Fibroblast of the aortic adventitia (primary cell): Measurements from ENCODE around the gene SMIM27. TPM values are rescaled to one million over a fixed set of nuclear protein-coding genes. Genes with fewer than 3 reads are reported as not detected.

Experiments
- DNase-seq: peaks from one replicate; pipeline ENCODE4 v3.0.0-alpha.2; 2010; ENCODE audit warnings: low read depth
- H3K4me3 ChIP-seq: 2 replicates; pipeline ENCODE4 v1.5.1; 2011; ENCODE audit warnings: low read depth, mild to moderate bottlenecking, control low read depth, low read length, moderate library complexity
- total RNA-seq: library from RNA; depleted of rRNA; stranded (reverse); fragments of >200 nt; gene quantifications from 2 replicates; pipeline ENCODE4 v1.2.3, GENCODE V29; 2012; ENCODE audit warnings: low replicate concordance
- TF ChIP-seq, protein P1 (sequence below): IDR thresholded peaks from 2 replicates; pipeline ENCODE4 v1.5.1; 2011; ENCODE audit warnings: mild to moderate bottlenecking, low read length, control low read depth, inconsistent platforms; ENCODE audit not compliant: insufficient read depth

SMIM27 gene
- total RNA-seq, 1 donor, result 1.9 TPM

DNA sequence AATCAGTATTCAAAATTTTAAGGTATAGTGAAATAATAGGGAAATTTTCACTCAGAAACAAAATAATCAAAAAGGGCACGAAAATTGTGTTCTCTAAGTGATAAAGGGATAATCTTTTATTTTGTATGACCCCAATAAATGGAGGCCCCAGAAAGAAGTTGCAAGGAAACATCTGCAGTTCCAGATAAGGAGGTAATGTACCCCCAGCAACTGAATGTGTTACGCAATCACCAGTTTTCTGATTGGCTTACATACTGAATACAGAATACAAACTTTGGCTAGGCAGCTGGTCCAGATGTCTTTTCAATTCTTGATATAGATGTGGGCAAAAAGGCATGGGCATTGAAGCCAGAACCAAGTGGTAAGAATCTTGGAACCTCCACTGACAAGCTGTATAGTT, 2.0 kb downstream of the SMIM27 start:
- TF ChIP-seq, protein P1, sequence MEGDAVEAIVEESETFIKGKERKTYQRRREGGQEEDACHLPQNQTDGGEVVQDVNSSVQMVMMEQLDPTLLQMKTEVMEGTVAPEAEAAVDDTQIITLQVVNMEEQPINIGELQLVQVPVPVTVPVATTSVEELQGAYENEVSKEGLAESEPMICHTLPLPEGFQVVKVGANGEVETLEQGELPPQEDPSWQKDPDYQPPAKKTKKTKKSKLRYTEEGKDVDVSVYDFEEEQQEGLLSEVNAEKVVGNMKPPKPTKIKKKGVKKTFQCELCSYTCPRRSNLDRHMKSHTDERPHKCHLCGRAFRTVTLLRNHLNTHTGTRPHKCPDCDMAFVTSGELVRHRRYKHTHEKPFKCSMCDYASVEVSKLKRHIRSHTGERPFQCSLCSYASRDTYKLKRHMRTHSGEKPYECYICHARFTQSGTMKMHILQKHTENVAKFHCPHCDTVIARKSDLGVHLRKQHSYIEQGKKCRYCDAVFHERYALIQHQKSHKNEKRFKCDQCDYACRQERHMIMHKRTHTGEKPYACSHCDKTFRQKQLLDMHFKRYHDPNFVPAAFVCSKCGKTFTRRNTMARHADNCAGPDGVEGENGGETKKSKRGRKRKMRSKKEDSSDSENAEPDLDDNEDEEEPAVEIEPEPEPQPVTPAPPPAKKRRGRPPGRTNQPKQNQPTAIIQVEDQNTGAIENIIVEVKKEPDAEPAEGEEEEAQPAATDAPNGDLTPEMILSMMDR, result no peak
- no peak overlapping the region for H3K4me3 ChIP-seq
- peak; percentile 27 for DNase-seq

- no peak for DNase-seq
- TF ChIP-seq, protein P1, result no peak
- H3K4me3 ChIP-seq, result no peak overlapping the region
Observed at GRCh38 chr9:32554591-32554990, 2.5 kb downstream of the SMIM27 start.

DNA sequence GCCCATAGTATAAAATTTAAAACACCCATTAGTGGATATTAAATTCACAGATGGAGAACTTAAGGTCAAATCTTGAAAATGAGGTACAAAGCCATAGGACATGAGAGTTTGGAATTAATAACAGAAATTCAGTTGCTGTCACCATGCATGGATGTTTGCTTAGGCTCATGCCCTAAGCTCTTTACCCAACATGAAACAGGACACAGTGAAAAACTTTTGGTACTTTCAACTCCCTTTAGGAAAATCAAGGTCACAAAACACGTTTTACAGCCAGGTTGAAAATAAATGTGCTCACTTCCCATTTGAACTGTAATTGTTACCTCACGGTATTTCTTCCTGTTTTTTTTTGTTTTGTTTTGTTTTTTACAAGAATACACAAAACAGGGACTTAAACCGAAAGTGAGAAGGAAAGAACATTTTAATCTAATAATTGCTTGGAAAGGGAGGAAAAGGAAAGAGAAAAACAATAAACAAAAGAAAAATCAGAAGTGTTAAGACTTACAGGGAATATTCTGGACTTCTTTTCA, 6.3 kb downstream of the SMIM27 start:
- DNase-seq, result no peak
- TF ChIP-seq, protein P1, result no peak
- no peak overlapping the region for H3K4me3 ChIP-seq

DNA sequence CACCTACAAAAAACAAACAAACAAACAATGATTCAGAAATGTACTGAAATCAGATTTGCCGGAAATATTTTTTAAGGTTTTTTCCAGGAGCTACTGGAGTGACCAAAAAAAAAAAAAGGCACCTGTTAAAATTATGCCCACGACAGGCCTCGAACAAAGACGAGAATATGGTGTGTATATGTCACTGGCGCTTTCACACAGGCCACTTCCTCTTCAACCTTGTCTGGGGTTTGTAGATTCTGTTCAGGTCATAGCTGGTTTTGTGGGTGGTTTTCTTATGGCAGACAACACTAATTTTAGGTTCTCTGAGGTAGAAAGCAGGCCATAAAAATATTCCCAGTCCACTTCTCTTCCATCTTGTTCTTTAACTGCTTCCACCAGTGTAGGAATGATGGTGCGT, 13.8 kb downstream of the SMIM27 start:
- H3K4me3 ChIP-seq, result no peak overlapping the region
- TF ChIP-seq, protein P1, result no peak
- DNase-seq, result no peak

- TF ChIP-seq, protein P1, result no peak
- DNase-seq, result no peak
Observed at GRCh38 chr9:32566770-32567169, 14.6 kb downstream of the SMIM27 start.

DNA sequence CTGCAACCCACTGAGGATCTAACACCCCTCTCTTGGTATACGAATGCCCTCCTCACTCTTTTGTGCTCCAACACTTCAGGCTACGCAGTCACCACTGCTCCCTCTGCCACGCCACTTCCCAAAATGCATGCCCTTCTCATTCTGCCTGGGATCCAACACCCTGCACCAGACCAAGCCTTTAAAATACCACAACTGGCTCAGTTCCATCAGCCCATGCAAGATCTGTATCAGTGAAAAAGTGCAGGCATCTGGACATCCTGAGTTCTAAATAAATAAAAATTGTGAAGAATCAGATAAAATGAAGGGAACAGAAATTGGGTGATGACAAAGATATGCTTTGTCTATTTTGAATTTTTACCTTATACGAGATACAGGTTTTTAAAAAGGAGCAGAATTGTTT, 18.1 kb downstream of the SMIM27 start:
- TF ChIP-seq, protein P1, result no peak
- no peak overlapping the region for H3K4me3 ChIP-seq
- DNase-seq, result no peak

More at GRCh38 chr9:32566770-32567169, 14.6 kb downstream of the SMIM27 start:
- H3K4me3 ChIP-seq, result no peak overlapping the region
